CD4-positive, alpha-beta T cell (primary cell): ENCODE measurements around the gene NKIRAS2. TPM values are rescaled to one million over a fixed set of nuclear protein-coding genes. Genes with fewer than 3 reads are reported as not detected.

Experiments used
- ATAC-seq: fragments of 200-7000 bp; cut with Tn5 transposase; one replicate; pipeline ENCODE4 v1.10.0; 2022; ENCODE audit warnings: mild to moderate bottlenecking; ENCODE audit not compliant: poor library complexity
- CTCF ChIA-PET: fragments of 350-600 bp; sonication (Branson Sonifier 250); formaldehyde crosslinking; loops from one replicate; lab custom pipeline; 2021; ENCODE audit warnings: antibody characterized with exemption, inconsistent platforms; lab: Charles Lee
- POLR2A ChIA-PET: fragments of 350-600 bp; sonication (Branson Sonifier 250); formaldehyde crosslinking; loops from one replicate; lab custom pipeline; 2021; ENCODE audit warnings: antibody characterized with exemption, inconsistent platforms; lab: Charles Lee
- DNase-seq, 14 experiments: peaks; one replicate each; pipeline ENCODE4 v3.0.0-alpha.2; 2013 to 2020; ENCODE audit warnings: mixed read lengths in 2 of 14
- H3K27ac ChIP-seq, 2 donors: one replicate each; pipeline versions ENCODE4 v1.5.1 to v1.7.0; 2013; ENCODE audit warnings: low read length in 2 of 2, low read depth in 1 of 2, mild to moderate bottlenecking in 1 of 2
- H3K27me3 ChIP-seq, 2 experiments: 1 replicate in 1 of 2; 2 replicates in 1 of 2; pipeline versions ENCODE4 v1.6.1 to v1.7.0; 2013; ENCODE audit warnings: low read length in 2 of 2, control low read depth in 1 of 2, mild to moderate bottlenecking in 1 of 2, moderate library complexity in 1 of 2; ENCODE audit not compliant: insufficient read depth in 2 of 2, control insufficient read depth in 1 of 2
- H3K36me3 ChIP-seq: one replicate; pipeline ENCODE4 v1.6.1; 2013; ENCODE audit warnings: low read length, control low read depth; ENCODE audit not compliant: insufficient read depth
- H3K4me1 ChIP-seq: one replicate; pipeline ENCODE4 v1.6.1; 2013; ENCODE audit warnings: low read length, control low read depth; ENCODE audit not compliant: insufficient read depth
- H3K4me3 ChIP-seq: one replicate; pipeline ENCODE4 v1.5.1; 2013; ENCODE audit warnings: mild to moderate bottlenecking, low read length, moderate library complexity
- H3K9me3 ChIP-seq, 2 experiments: 1 replicate in 1 of 2; 2 replicates in 1 of 2; pipeline versions ENCODE4 v1.6.1 to v1.7.0; 2013; ENCODE audit warnings: low read length in 2 of 2, mild to moderate bottlenecking in 2 of 2, control low read depth in 1 of 2, moderate library complexity in 1 of 2; ENCODE audit not compliant: control insufficient read depth in 1 of 2, insufficient read depth in 1 of 2
- H3K27ac Mint-ChIP-seq: one replicate; pipeline ENCODE4 v1.8.0; 2020; ENCODE audit warnings: mixed read lengths
- H3K27me3 Mint-ChIP-seq: one replicate; pipeline ENCODE4 v1.8.0; 2021; ENCODE audit warnings: mixed read lengths
- H3K36me3 Mint-ChIP-seq: one replicate; pipeline ENCODE4 v1.8.0; 2021; ENCODE audit warnings: low read depth, mixed read lengths
- H3K4me1 Mint-ChIP-seq: one replicate; pipeline ENCODE4 v1.8.0; 2021; ENCODE audit warnings: low read depth, mixed read lengths
- H3K4me3 Mint-ChIP-seq: one replicate; pipeline ENCODE4 v1.8.0; 2020; ENCODE audit warnings: mild to moderate bottlenecking, mixed read lengths
- H3K9me3 Mint-ChIP-seq: one replicate; pipeline ENCODE4 v1.8.0; 2020; ENCODE audit warnings: mixed read lengths
- CTCF ChIP-seq: fragments of 200-600 bp; IDR thresholded peaks from one replicate; pipeline ENCODE4 v1.8.0; 2022; ENCODE audit warnings: antibody characterized with exemption, mild to moderate bottlenecking
- intact Hi-C, 2 experiments: fragments of 100-400 bp; cut with DNase I in 1 of 2; cut with micrococcal nuclease in 1 of 2; formaldehyde crosslinking; loops; one replicate each; pipeline versions ENCODE4 v1.15.1 to v1.9.0; 2023 to 2025; cut with DNase I, micrococcal nuclease
- total RNA-seq, 174 experiments: library from RNA in 2 of 174; stranded (reverse) in 2 of 174; gene quantifications; one replicate each; pipeline ENCODE4 v1.2.3 and lab custom pipeline; 2021 to 2026

NKIRAS2 gene
- total RNA-seq, 2 experiments from 2014 or later = 12.5 to 12.9 TPM

DNA sequence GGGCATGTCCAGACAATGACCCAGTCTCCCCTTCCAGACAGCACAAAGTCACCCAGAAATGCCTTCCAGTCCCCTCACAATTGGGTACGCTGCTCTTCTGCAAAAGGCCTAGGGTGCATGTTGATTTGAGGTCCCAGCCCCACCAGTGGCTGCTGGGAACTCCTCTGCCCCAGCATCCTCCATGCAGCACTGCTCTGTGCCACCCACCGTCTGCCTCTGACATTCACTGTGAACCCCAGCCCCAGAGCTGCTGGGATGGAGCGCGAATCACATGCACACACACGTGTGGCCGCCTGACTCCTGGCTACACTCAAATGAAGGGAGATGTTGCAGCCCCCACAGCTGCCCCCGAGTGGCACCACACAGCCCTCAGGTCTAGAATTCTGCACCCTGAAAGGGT, 31.8 kb downstream of the NKIRAS2 start:
- CTCF ChIA-PET = no interaction called here
- no peak overlapping the region for H3K4me3 ChIP-seq
- TF ChIP-seq CTCF = no peak
- no peak overlapping the region for H3K27ac ChIP-seq
- H3K9me3 ChIP-seq = no peaks in the 10 kb centered on the region
- Mint-ChIP-seq H3K36me3 (no peaks in the 10 kb centered on the region), H3K27ac (no peak overlapping the region), H3K4me1 (peaks cover 17% of the 10 kb centered on the region), H3K4me3 (peak overlapping the region; percentile 45), H3K9me3 (no peaks in the 10 kb centered on the region), H3K27me3 (peaks cover 46% of the 10 kb centered on the region)
- DNase-seq (no peak), ATAC-seq (no peak)
- H3K27me3 ChIP-seq = peaks cover 9 to 16% of the 10 kb centered on the region in 2 experiments
- H3K4me1 ChIP-seq = peaks cover 15% of the 10 kb centered on the region
- no peaks in the 10 kb centered on the region for H3K36me3 ChIP-seq
- intact Hi-C loops = no loop called here
- POLR2A ChIA-PET = interaction anchor here (1.2 kb wide), 1 partner anchor 85 kb away, joined by 3 read pairs; the partner anchor contains the start of gene CNP

GRCh38 chr17:42052346-42052877, 32.5 kb downstream of the NKIRAS2 start:
- peaks cover 15% of the 10 kb centered on the region for H3K4me1 ChIP-seq
- H3K4me3 Mint-ChIP-seq = peak overlapping the region; percentile 16
- no peaks in the 10 kb centered on the region for H3K9me3 ChIP-seq
- H3K4me3 ChIP-seq = no peak overlapping the region
- no peaks in the 10 kb centered on the region for H3K9me3 Mint-ChIP-seq
- intact Hi-C loops = no loop called here
- H3K27ac ChIP-seq = no peak overlapping the region
- no peaks in the 10 kb centered on the region for H3K36me3 ChIP-seq
- H3K4me1 Mint-ChIP-seq = peaks cover 17% of the 10 kb centered on the region
- ChIA-PET CTCF (no interaction called here), POLR2A (no interaction called here)
- H3K27me3 ChIP-seq = peaks cover 13 to 16% of the 10 kb centered on the region in 2 experiments
- no peaks in the 10 kb centered on the region for H3K36me3 Mint-ChIP-seq
- no peak overlapping the region for H3K27ac Mint-ChIP-seq
- no peak for TF ChIP-seq CTCF
- peaks cover 46% of the 10 kb centered on the region for H3K27me3 Mint-ChIP-seq
- DNase-seq (no peak), ATAC-seq (no peak)

- TF ChIP-seq CTCF = no peak
- Histone ChIP-seq H3K4me1 (peaks cover 15% of the 10 kb centered on the region), H3K4me3 (no peak overlapping the region), H3K27me3 (peaks cover 13 to 16% of the 10 kb centered on the region in 2 experiments), H3K9me3 (no peaks in the 10 kb centered on the region), H3K36me3 (no peaks in the 10 kb centered on the region), H3K27ac (no peak overlapping the region)
- no peak for ATAC-seq
- intact Hi-C loops = no loop called here
- Mint-ChIP-seq H3K4me1 (peaks cover 17% of the 10 kb centered on the region), H3K27ac (no peak overlapping the region), H3K27me3 (peaks cover 45% of the 10 kb centered on the region), H3K36me3 (no peaks in the 10 kb centered on the region), H3K9me3 (no peaks in the 10 kb centered on the region), H3K4me3 (no peak overlapping the region)
- DNase-seq = no peak
- CTCF ChIA-PET = no interaction called here
- POLR2A ChIA-PET = no interaction called here
Observed at GRCh38 chr17:42053731-42054500, 34.0 kb downstream of the NKIRAS2 start.
